CD14-positive monocyte (primary cell): ENCODE results near the gene MACROH2A1. TPM values are rescaled to one million over a fixed set of nuclear protein-coding genes. Genes with fewer than 3 reads are reported as not detected.

Source experiments
- DNase-seq, 3 donors: peaks; one replicate each; pipeline ENCODE4 v3.0.0-alpha.2; 2011 to 2022
- H2AFZ ChIP-seq: 2 replicates; pipeline ENCODE4 v1.6.0; 2012; ENCODE audit warnings: mild to moderate bottlenecking, low read depth, low read length, inconsistent platforms; ENCODE audit not compliant: insufficient read depth, poor library complexity, severe bottlenecking
- H3K27ac ChIP-seq, 2 donors: 1 replicate in 1 of 2; 2 replicates in 1 of 2; pipeline ENCODE4 v1.5.1; 2012 to 2013; ENCODE audit warnings: low read length in 2 of 2, control low read depth in 1 of 2, inconsistent platforms in 1 of 2, low read depth in 1 of 2, mild to moderate bottlenecking in 1 of 2
- H3K27me3 ChIP-seq, 2 donors: one replicate each; pipeline versions ENCODE4 v1.6.0 to v1.6.1; 2011 to 2013; ENCODE audit warnings: low read length in 2 of 2; ENCODE audit not compliant: control insufficient read depth in 2 of 2, insufficient read depth in 2 of 2
- H3K36me3 ChIP-seq, 2 donors: replicated peaks in 1 of 2; 1 replicate in 1 of 2; 2 replicates in 1 of 2; pipeline versions ENCODE4 v1.5.1 to v1.6.1; 2012 to 2013; ENCODE audit warnings: low read length in 2 of 2, control low read depth in 1 of 2, inconsistent platforms in 1 of 2, mild to moderate bottlenecking in 1 of 2; ENCODE audit not compliant: insufficient read depth in 2 of 2, control insufficient read depth in 1 of 2
- H3K4me1 ChIP-seq, 2 donors: 1 replicate in 1 of 2; 2 replicates in 1 of 2; pipeline versions ENCODE4 v1.5.1 to v1.6.1; 2012 to 2013; ENCODE audit warnings: low read length in 2 of 2, control low read depth in 1 of 2, inconsistent platforms in 1 of 2, mild to moderate bottlenecking in 1 of 2, moderate library complexity in 1 of 2; ENCODE audit not compliant: insufficient read depth in 2 of 2, control insufficient read depth in 1 of 2
- H3K4me2 ChIP-seq: replicated peaks from 2 replicates; pipeline ENCODE3; 2012; ENCODE audit warnings: low read length, moderate library complexity, mild to moderate bottlenecking; ENCODE audit not compliant: poor library complexity, severe bottlenecking; ENCODE audit errors: extremely low read depth
- H3K4me3 ChIP-seq, 3 experiments: fragments of 200-600 bp in 1 of 3; sonication (generic) in 1 of 3; replicated peaks in 1 of 3; 1 replicate in 2 of 3; 2 replicates in 1 of 3; pipeline ENCODE4 v1.5.1; 2011 to 2013; ENCODE audit warnings: low read length in 3 of 3, mild to moderate bottlenecking in 3 of 3, control low read depth in 2 of 3, low read depth in 2 of 3, inconsistent platforms in 1 of 3, moderate library complexity in 1 of 3
- H3K79me2 ChIP-seq: 2 replicates; pipeline ENCODE4 v1.6.0; 2012; ENCODE audit warnings: mild to moderate bottlenecking, control low read depth, inconsistent platforms, low read length, moderate library complexity; ENCODE audit not compliant: insufficient read depth
- H3K9ac ChIP-seq: 2 replicates; pipeline ENCODE4 v1.6.0; 2017; ENCODE audit warnings: low read length, mild to moderate bottlenecking; ENCODE audit not compliant: insufficient read depth, poor library complexity, severe bottlenecking
- H3K9me3 ChIP-seq, 2 donors: replicated peaks in 1 of 2; 1 replicate in 1 of 2; 2 replicates in 1 of 2; pipeline versions ENCODE4 v1.5.1 to v1.6.1; 2012 to 2013; ENCODE audit warnings: low read length in 2 of 2, control low read depth in 1 of 2; ENCODE audit not compliant: control insufficient read depth in 1 of 2, insufficient read depth in 1 of 2
- H4K20me1 ChIP-seq: 2 replicates; pipeline ENCODE4 v1.6.0; 2012; ENCODE audit warnings: mild to moderate bottlenecking, low read length, control low read depth, moderate library complexity; ENCODE audit not compliant: insufficient read depth
- H3K27ac Mint-ChIP-seq, 7 donors: one replicate each; pipeline ENCODE4 v1.8.0; 2020; ENCODE audit warnings: mild to moderate bottlenecking in 7 of 7, mixed read lengths in 7 of 7, moderate library complexity in 6 of 7, inconsistent platforms in 2 of 7
- H3K27me3 Mint-ChIP-seq, 3 donors: one replicate each; pipeline ENCODE4 v1.8.0; 2021 to 2022; ENCODE audit warnings: low read depth in 3 of 3, mild to moderate bottlenecking in 3 of 3, mixed read lengths in 3 of 3, moderate library complexity in 3 of 3, inconsistent platforms in 1 of 3
- H3K36me3 Mint-ChIP-seq, 2 donors: one replicate each; pipeline ENCODE4 v1.8.0; 2020; ENCODE audit warnings: mixed read lengths in 2 of 2, inconsistent platforms in 1 of 2, mild to moderate bottlenecking in 1 of 2
- H3K4me1 Mint-ChIP-seq: one replicate; pipeline ENCODE4 v1.8.0; 2020; ENCODE audit warnings: mild to moderate bottlenecking, mixed read lengths
- H3K4me3 Mint-ChIP-seq, 2 donors: one replicate each; pipeline ENCODE4 v1.8.0; 2020; ENCODE audit warnings: mild to moderate bottlenecking in 2 of 2, mixed read lengths in 2 of 2, moderate library complexity in 1 of 2
- H3K9me3 Mint-ChIP-seq, 7 donors: one replicate each; pipeline ENCODE4 v1.8.0; 2020 to 2022; ENCODE audit warnings: mixed read lengths in 7 of 7, mild to moderate bottlenecking in 6 of 7, moderate library complexity in 6 of 7, inconsistent platforms in 2 of 7
- CTCF ChIP-seq: fragments of 200-600 bp; IDR thresholded peaks from one replicate; pipeline ENCODE4 v1.8.0; 2022; ENCODE audit warnings: antibody characterized with exemption, mild to moderate bottlenecking
- WGBS: methylation state at CpG from one replicate; pipeline ENCODE4 v1.1.5; 2013; ENCODE audit warnings: missing lambda C conversion rate; ENCODE audit not compliant: insufficient coverage; 5-methylcytosine and 5-hydroxymethylcytosine counted together
- intact Hi-C, 2 donors: fragments of 100-400 bp; cut with micrococcal nuclease; formaldehyde crosslinking; loops; one replicate each; pipeline versions ENCODE4 v1.15.0 to v1.15.1; 2023
- polyA plus RNA-seq, 3 donors: library from polyadenylated mRNA; depleted of rRNA in 1 of 3; unstranded in 2 of 3; stranded (reverse) in 1 of 3; fragments of 300-500 nt in 2 of 3; fragments of >200 nt in 1 of 3; fragmentation: Illumina TruSeq in 2 of 3; gene quantifications; 1 replicate in 2 of 3; 2 replicates in 1 of 3; pipeline ENCODE4 v1.2.3, GENCODE V29; 2012 to 2021

MACROH2A1 gene
- polyA plus RNA-seq, 3 donors = 352 to 443 (median 440) TPM

GRCh38 chr5:135446206-135446605, 47.2 kb upstream of the MACROH2A1 start:
- no peaks in the 10 kb centered on the region for H3K9me3 ChIP-seq
- H2AFZ ChIP-seq = no peak overlapping the region

GRCh38 chr5:135445306-135445985, 46.4 kb upstream of the MACROH2A1 start:
- intact Hi-C loops = no loop called here
- Mint-ChIP-seq H3K9me3 (no peaks in the 10 kb centered on the region), H3K27ac (peak overlapping the region in 4 of 7 donors; percentile 40 to 81 (median 72)), H3K4me1 (peaks cover 77% of the 10 kb centered on the region), H3K27me3 (peaks cover 0 to 3% (median 2%) of the 10 kb centered on the region in 3 donors), H3K4me3 (no peak overlapping the region), H3K36me3 (peaks cover 3 to 19% of the 10 kb centered on the region in 2 donors)
- Histone ChIP-seq H3K4me3 (no peak overlapping the region), H4K20me1 (no peaks in the 10 kb centered on the region), H3K4me1 (peaks cover 69 to 74% of the 10 kb centered on the region in 2 donors), H3K9me3 (no peaks in the 10 kb centered on the region), H3K27ac (no peak overlapping the region), H3K4me2 (no peak overlapping the region), H3K36me3 (no peaks in the 10 kb centered on the region), H3K9ac (no peak overlapping the region), H3K27me3 (no peaks in the 10 kb centered on the region), H2AFZ (peak overlapping the region; percentile 12), H3K79me2 (peaks cover 86% of the 10 kb centered on the region)
- TF ChIP-seq CTCF = no peak
- WGBS = 57% methylated on average over 12 of the region's 14 CpGs
- DNase-seq = peak in 2 of 3 donors; percentile 48 to 50

More at GRCh38 chr5:135446206-135446605, 47.2 kb upstream of the MACROH2A1 start:
- Histone ChIP-seq H3K9ac (no peak overlapping the region), H3K4me2 (no peak overlapping the region), H3K36me3 (no peaks in the 10 kb centered on the region), H3K27me3 (no peaks in the 10 kb centered on the region), H3K4me3 (no peak overlapping the region), H4K20me1 (no peaks in the 10 kb centered on the region), H3K79me2 (peaks cover 88% of the 10 kb centered on the region), H3K4me1 (peaks cover 69 to 77% of the 10 kb centered on the region in 2 donors), H3K27ac (no peak overlapping the region)
- Mint-ChIP-seq H3K27me3 (peaks cover 0 to 5% (median 3%) of the 10 kb centered on the region in 3 donors), H3K36me3 (peaks cover 3 to 19% of the 10 kb centered on the region in 2 donors), H3K4me1 (peaks cover 79% of the 10 kb centered on the region), H3K9me3 (no peaks in the 10 kb centered on the region), H3K27ac (peak overlapping the region in 1 of 7 donors; percentile 23), H3K4me3 (no peak overlapping the region)
- intact Hi-C loops = no loop called here
- WGBS = 83% methylated on average over 9 of the region's 9 CpGs
- no peak for DNase-seq
- TF ChIP-seq CTCF = no peak
